Stimulated activated CD4-positive, alpha-beta T cell treated with anti-CD3 and anti-CD28 coated beads, TNF-alpha, amount 100 ng/mL, for 4 hours (primary cell): Measurements from ENCODE around the gene PRKAR2B.

ENCODE experiments used
- DNase-seq, 3 experiments: peaks; one replicate each; pipeline ENCODE4 v3.0.0-alpha.2; 2020; ENCODE audit warnings: low read depth in 3 of 3

Gene PRKAR2B

GRCh38 chr7:107044347-107045194, at the start of gene PRKAR2B:
Gene PRKAR2B, plus strand, starts transcription at chr7:107044705. Its CDS starts 203 bp downstream, at chr7:107044908.
- peak; percentile 47 to 64 (median 61) for DNase-seq

- DNase-seq, result no peak
Measured at GRCh38 chr7:106994833-106995232, 49.7 kb upstream of the PRKAR2B start.

- no peak for DNase-seq
Measured at GRCh38 chr7:106997487-106998271, 46.8 kb upstream of the PRKAR2B start.

GRCh38 chr7:106999023-106999422, 45.5 kb upstream of the PRKAR2B start:
- DNase-seq, result no peak

- DNase-seq, result no peak
Measured at GRCh38 chr7:107001490-107001889, 43.0 kb upstream of the PRKAR2B start.

GRCh38 chr7:107002126-107002525, 42.4 kb upstream of the PRKAR2B start:
- no peak for DNase-seq

- no peak for DNase-seq
Measured at GRCh38 chr7:107002529-107002998, 41.9 kb upstream of the PRKAR2B start.

GRCh38 chr7:107007007-107007891, 37.3 kb upstream of the PRKAR2B start:
- DNase-seq, result no peak

- no peak for DNase-seq
Measured at GRCh38 chr7:107007892-107008287, 36.6 kb upstream of the PRKAR2B start.

GRCh38 chr7:107009846-107010203, 34.7 kb upstream of the PRKAR2B start:
- DNase-seq, result no peak

- DNase-seq, result no peak
Measured at GRCh38 chr7:107012691-107013090, 31.8 kb upstream of the PRKAR2B start.

- no peak for DNase-seq
Measured at GRCh38 chr7:107014387-107015023, 30.0 kb upstream of the PRKAR2B start.

- DNase-seq, result no peak
Measured at GRCh38 chr7:107016312-107016711, 28.2 kb upstream of the PRKAR2B start.

GRCh38 chr7:107017965-107018719, 26.4 kb upstream of the PRKAR2B start:
- no peak for DNase-seq

- DNase-seq, result no peak
Measured at GRCh38 chr7:107020400-107020799, 24.1 kb upstream of the PRKAR2B start.

GRCh38 chr7:107021600-107021999, 22.9 kb upstream of the PRKAR2B start:
- no peak for DNase-seq

- no peak for DNase-seq
Measured at GRCh38 chr7:107023522-107024151, 20.9 kb upstream of the PRKAR2B start.

- no peak for DNase-seq
Measured at GRCh38 chr7:107024906-107025305, 19.6 kb upstream of the PRKAR2B start.

- DNase-seq, result no peak
Measured at GRCh38 chr7:107025449-107026103, 18.9 kb upstream of the PRKAR2B start.

GRCh38 chr7:107026166-107026565, 18.3 kb upstream of the PRKAR2B start:
- no peak for DNase-seq
